RWPE2 (cell line): ENCODE results near the gene CEP112.
"Not testable (repeated sequence)": the region's sequence is repeated elsewhere in the genome, so short reads cannot be mapped to it uniquely, and the experiment has no call there.

Experiments
- ATAC-seq: fragments of 200-7000 bp; cut with Tn5 transposase; 3 replicates; pipeline ENCODE4 v1.9.1; 2021; ENCODE audit warnings: low read depth
- DNase-seq: peaks from one replicate; pipeline ENCODE4 v3.0.0-alpha.2; 2020; ENCODE audit warnings: low spot score
- H3K27ac ChIP-seq: fragments of 450-650 bp; 2 replicates; pipeline ENCODE4 v1.5.1; 2017; ENCODE audit warnings: mild to moderate bottlenecking; ENCODE audit not compliant: poor library complexity, severe bottlenecking
- H3K27me3 ChIP-seq: fragments of 250-450 bp; sonication (Bioruptor Pico); 2 replicates; pipeline ENCODE4 v1.5.1; 2021; ENCODE audit warnings: mild to moderate bottlenecking, moderate library complexity; ENCODE audit not compliant: insufficient read depth, poor library complexity, severe bottlenecking
- H3K36me3 ChIP-seq: fragments of 250-450 bp; sonication (Bioruptor Pico); 2 replicates; pipeline ENCODE4 v1.5.1; 2020; ENCODE audit warnings: low read depth, mild to moderate bottlenecking, moderate library complexity
- H3K4me1 ChIP-seq: fragments of 250-450 bp; sonication (Bioruptor Pico); 2 replicates; pipeline ENCODE4 v1.5.1; 2021; ENCODE audit warnings: mild to moderate bottlenecking, moderate library complexity; ENCODE audit not compliant: insufficient read depth, poor library complexity, severe bottlenecking
- H3K4me3 ChIP-seq: fragments of 250-450 bp; sonication (Bioruptor Pico); 2 replicates; pipeline ENCODE4 v1.5.1; 2021; ENCODE audit warnings: mild to moderate bottlenecking, moderate library complexity; ENCODE audit not compliant: severe bottlenecking
- H3K9me3 ChIP-seq: fragments of 250-450 bp; sonication (Bioruptor Pico); 2 replicates; pipeline ENCODE4 v1.5.1; 2021; ENCODE audit warnings: mild to moderate bottlenecking, moderate library complexity; ENCODE audit not compliant: severe bottlenecking
- CTCF ChIP-seq: fragments of 450-650 bp; IDR thresholded peaks from one replicate; pipeline ENCODE4 v1.5.1; 2017; ENCODE audit warnings: mild to moderate bottlenecking, moderate library complexity; ENCODE audit not compliant: poor library complexity, severe bottlenecking

The CEP112 gene

DNA sequence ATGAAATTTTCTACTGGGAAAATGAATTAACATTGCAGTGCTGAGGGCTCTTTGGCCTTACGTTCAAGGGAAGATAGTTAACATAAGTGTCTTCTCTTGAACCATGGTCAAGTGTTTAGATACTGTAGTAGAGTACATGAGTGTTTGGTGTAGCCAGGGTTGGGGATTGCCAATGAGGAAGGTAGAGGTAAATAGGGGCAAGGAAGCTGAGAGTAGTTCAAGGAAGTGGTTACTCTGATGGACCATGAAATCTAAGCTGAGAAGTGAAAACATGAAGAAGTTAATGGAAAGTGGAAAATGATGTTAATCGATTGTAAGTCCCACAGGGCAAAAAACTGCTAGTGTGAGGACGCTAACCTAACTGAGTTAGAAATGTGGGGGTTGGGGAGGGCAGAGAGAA is 380.9 kb downstream of the CEP112 start:
- ATAC-seq (no peak), DNase-seq (no peak)
- Histone ChIP-seq H3K9me3 (no peaks in the 10 kb centered on the region), H3K27me3 (peaks cover 7% of the 10 kb centered on the region), H3K4me3 (no peak overlapping the region), H3K27ac (no peak overlapping the region), H3K4me1 (no peaks in the 10 kb centered on the region), H3K36me3 (no peaks in the 10 kb centered on the region)
- no peak for TF ChIP-seq CTCF

- ATAC-seq (no peak), DNase-seq (no peak)
- Histone ChIP-seq H3K9me3 (no peaks in the 10 kb centered on the region), H3K36me3 (no peaks in the 10 kb centered on the region), H3K4me3 (no peak overlapping the region), H3K4me1 (no peaks in the 10 kb centered on the region), H3K27me3 (no peaks in the 10 kb centered on the region), H3K27ac (no peak overlapping the region)
- no peak for TF ChIP-seq CTCF
These were observed 382.6 kb downstream of the CEP112 start for GRCh38 chr17:65809366-65809765.

- H3K4me3 ChIP-seq, DNase-seq, ATAC-seq, H3K27ac ChIP-seq, H3K27me3 ChIP-seq, H3K9me3 ChIP-seq, H3K36me3 ChIP-seq, H3K4me1 ChIP-seq: not testable (repeated sequence)
These were observed 383.4 kb downstream of the CEP112 start for GRCh38 chr17:65808566-65808965.

DNA sequence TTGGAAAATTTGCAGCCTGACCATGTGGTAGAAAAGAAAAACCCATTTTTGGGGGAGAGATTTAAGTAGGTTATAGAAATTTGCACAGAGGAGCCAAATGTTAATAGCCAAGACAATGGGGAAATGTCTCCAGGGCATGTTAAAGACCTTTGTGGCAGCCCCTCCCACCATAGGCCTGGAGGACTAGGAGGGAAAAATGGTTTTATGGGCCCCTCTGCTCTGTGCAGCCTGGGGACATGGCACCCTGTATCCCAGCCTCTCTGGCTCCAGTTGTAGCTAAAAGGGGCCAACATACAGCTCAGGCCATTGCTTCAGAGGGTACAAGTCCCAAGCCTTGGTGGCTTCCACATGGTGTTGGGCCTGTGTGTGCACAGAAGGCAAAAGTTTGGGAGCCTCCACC is 384.6 kb downstream of the CEP112 start:
- H3K4me3 ChIP-seq: no peak overlapping the region
- no peak for TF ChIP-seq CTCF
- no peaks in the 10 kb centered on the region for H3K36me3 ChIP-seq
- no peaks in the 10 kb centered on the region for H3K27me3 ChIP-seq
- H3K9me3 ChIP-seq: no peaks in the 10 kb centered on the region
- no peaks in the 10 kb centered on the region for H3K4me1 ChIP-seq
- H3K27ac ChIP-seq: no peak overlapping the region
- DNase-seq (no peak), ATAC-seq (no peak)

- DNase-seq (no peak), ATAC-seq (no peak)
- no peaks in the 10 kb centered on the region for H3K27me3 ChIP-seq
- no peaks in the 10 kb centered on the region for H3K36me3 ChIP-seq
- H3K9me3 ChIP-seq: peaks cover 6% of the 10 kb centered on the region
- no peaks in the 10 kb centered on the region for H3K4me1 ChIP-seq
- H3K4me3 ChIP-seq: no peak overlapping the region
- no peak overlapping the region for H3K27ac ChIP-seq
- TF ChIP-seq CTCF: no peak
These were observed 390.4 kb downstream of the CEP112 start for GRCh38 chr17:65801513-65801912.
